ENCODE data around the gene STXBP5L. TPM values are rescaled to one million over a fixed set of nuclear protein-coding genes. Genes with fewer than 3 reads are reported as not detected.
"Not testable (repeated sequence)": the region's sequence is repeated elsewhere in the genome, so short reads cannot be mapped to it uniquely, and the experiment has no call there.

STXBP5L gene
- total and polyA plus RNA-seq, 10 of the 15 experiments (the other 5 are each of a cell fraction or from before 2014, with no cell fraction given) = under 0.01 to 0.08 (median 0.04) TPM; not detected in 6

DNA sequence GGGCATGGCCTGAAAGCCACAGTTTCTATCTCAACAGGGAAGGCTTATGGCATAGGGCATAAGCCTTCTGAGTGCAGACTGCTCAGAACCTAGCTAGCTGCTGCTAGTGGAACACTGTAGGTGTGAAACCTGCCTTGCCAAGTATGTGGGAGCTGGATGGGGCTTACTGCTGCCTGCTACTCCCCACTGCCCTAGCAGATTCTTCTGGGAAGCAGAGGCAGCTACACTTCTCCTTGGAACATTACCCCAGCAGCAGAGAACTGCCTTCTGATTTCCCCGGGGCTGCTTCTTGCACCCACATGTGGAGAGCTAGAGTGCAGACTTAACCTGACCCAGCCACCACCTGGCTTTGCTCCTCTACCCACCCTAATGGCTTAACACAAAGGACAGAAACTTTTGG is 422.1 kb downstream of the STXBP5L start:
- no peak for FAIRE-seq
- TF ChIP-seq RFX5 (IDR thresholded peaks at IDR 0.05; ENCODE audit: low read depth, low read length) = no peak
- TF ChIP-seq, protein P1, sequence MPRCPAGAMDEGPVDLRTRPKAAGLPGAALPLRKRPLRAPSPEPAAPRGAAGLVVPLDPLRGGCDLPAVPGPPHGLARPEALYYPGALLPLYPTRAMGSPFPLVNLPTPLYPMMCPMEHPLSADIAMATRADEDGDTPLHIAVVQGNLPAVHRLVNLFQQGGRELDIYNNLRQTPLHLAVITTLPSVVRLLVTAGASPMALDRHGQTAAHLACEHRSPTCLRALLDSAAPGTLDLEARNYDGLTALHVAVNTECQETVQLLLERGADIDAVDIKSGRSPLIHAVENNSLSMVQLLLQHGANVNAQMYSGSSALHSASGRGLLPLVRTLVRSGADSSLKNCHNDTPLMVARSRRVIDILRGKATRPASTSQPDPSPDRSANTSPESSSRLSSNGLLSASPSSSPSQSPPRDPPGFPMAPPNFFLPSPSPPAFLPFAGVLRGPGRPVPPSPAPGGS (IDR thresholded peaks at IDR 0.05; ENCODE audit: borderline replicate concordance, insufficient read depth, low read depth, low read length, poor library complexity, severe bottlenecking) = no peak
- TF ChIP-seq, protein P2, sequence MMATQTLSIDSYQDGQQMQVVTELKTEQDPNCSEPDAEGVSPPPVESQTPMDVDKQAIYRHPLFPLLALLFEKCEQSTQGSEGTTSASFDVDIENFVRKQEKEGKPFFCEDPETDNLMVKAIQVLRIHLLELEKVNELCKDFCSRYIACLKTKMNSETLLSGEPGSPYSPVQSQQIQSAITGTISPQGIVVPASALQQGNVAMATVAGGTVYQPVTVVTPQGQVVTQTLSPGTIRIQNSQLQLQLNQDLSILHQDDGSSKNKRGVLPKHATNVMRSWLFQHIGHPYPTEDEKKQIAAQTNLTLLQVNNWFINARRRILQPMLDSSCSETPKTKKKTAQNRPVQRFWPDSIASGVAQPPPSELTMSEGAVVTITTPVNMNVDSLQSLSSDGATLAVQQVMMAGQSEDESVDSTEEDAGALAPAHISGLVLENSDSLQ (IDR thresholded peaks at IDR 0.05) = no peak
- SMC1A ChIA-PET (ENCODE audit: uncharacterized antibody, unreplicated experiment) = no interaction called here
- no TSS peak for BruUV-seq (replicated peaks)
- H2AFZ ChIP-seq (ENCODE audit: control insufficient read depth, low read depth, low read length) = no peak overlapping the region
- H3K4me2 ChIP-seq (ENCODE audit: control insufficient read depth, insufficient read depth) = no peak overlapping the region
- POLR2A ChIA-PET = no interaction called here
- CTCF ChIA-PET = interaction anchor here (0.6 kb wide), 1 partner anchor 349 kb away, joined by 3 read pairs; no protein-coding TSS in a partner anchor
- H3K4me3 ChIP-seq = no peak overlapping the region
- no peak for DNase-seq (ENCODE audit: low read depth, low spot score)
- H3K9ac ChIP-seq (ENCODE audit: control insufficient read depth, insufficient read depth, low read length) = no peak overlapping the region
- ATAC-seq = no peak
- intact Hi-C loops (cut with micrococcal nuclease; ENCODE audit: unreplicated experiment) = no loop called here
- in situ Hi-C loops (cut with MboI) = no loop called here
- RAD21 ChIA-PET (ENCODE audit: unreplicated experiment) = no interaction called here
- H3K4me1 ChIP-seq (ENCODE audit: control insufficient read depth, insufficient read depth, low read length) = no peaks in the 10 kb centered on the region
- no peaks in the 10 kb centered on the region for H3K79me2 ChIP-seq (ENCODE audit: control insufficient read depth, insufficient read depth, low read length)
- WGBS (ENCODE audit: insufficient coverage, insufficient replicate concordance, low lambda C conversion rate, missing lambda C conversion rate) = 33% methylated on average over 1 of the region's 1 CpG
- no peak overlapping the region for H3K27ac ChIP-seq (ENCODE audit: control insufficient read depth, insufficient read depth)
- H3K27me3 ChIP-seq (replicated peaks in 1 of 2; ENCODE audit: control insufficient read depth in 2 of 2, insufficient read depth in 2 of 2, low read length in 1 of 2) = no peaks in the 10 kb centered on the region; a peak in 1 of 4 replicates
- no peaks in the 10 kb centered on the region for H3K36me3 ChIP-seq (ENCODE audit: control insufficient read depth in 2 of 2, insufficient read depth in 2 of 2, low read length in 1 of 2)
- H4K20me1 ChIP-seq (ENCODE audit: control insufficient read depth, insufficient read depth) = no peaks in the 10 kb centered on the region
- H3K9me3 ChIP-seq (replicated peaks; ENCODE audit: control insufficient read depth, insufficient read depth, low read length) = no peaks in the 10 kb centered on the region

DNA sequence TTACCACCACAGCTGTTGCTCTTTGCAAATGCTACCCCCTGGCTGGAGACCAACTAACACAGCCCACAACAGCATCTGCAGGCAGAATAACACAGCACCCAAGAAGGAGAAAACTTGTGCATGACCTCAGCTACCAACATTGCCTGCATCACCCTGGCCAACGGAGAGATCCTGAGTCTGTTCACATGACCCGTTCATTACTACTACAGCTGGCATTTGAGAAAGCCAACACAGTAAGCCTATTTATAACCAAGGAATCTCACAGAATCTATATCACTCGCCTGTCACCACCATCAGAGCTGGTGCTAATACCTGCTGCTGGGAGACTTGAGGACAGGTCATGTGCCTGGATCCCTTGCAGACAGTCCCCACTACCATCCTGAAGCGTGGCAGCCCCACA is 422.6 kb downstream of the STXBP5L start:
- Histone ChIP-seq H3K4me2 (ENCODE audit: control insufficient read depth, insufficient read depth) (no peak overlapping the region), H3K79me2 (ENCODE audit: control insufficient read depth, insufficient read depth, low read length) (no peaks in the 10 kb centered on the region), H2AFZ (ENCODE audit: control insufficient read depth, low read depth, low read length) (no peak overlapping the region), H3K27ac (ENCODE audit: control insufficient read depth, insufficient read depth) (no peak overlapping the region), H3K36me3 (ENCODE audit: control insufficient read depth in 2 of 2, insufficient read depth in 2 of 2, low read length in 1 of 2) (no peaks in the 10 kb centered on the region), H3K4me1 (ENCODE audit: control insufficient read depth, insufficient read depth, low read length) (no peaks in the 10 kb centered on the region), H4K20me1 (ENCODE audit: control insufficient read depth, insufficient read depth) (no peaks in the 10 kb centered on the region), H3K27me3 (replicated peaks in 1 of 2; ENCODE audit: control insufficient read depth in 2 of 2, insufficient read depth in 2 of 2, low read length in 1 of 2) (no peaks in the 10 kb centered on the region; a peak in 1 of 4 replicates), H3K9me3 (replicated peaks; ENCODE audit: control insufficient read depth, insufficient read depth, low read length) (no peaks in the 10 kb centered on the region), H3K4me3 (no peak overlapping the region), H3K9ac (ENCODE audit: control insufficient read depth, insufficient read depth, low read length) (no peak overlapping the region)
- SMC1A ChIA-PET (ENCODE audit: uncharacterized antibody, unreplicated experiment) = no interaction called here
- in situ Hi-C loops (cut with MboI) = no loop called here
- intact Hi-C loops (cut with micrococcal nuclease; ENCODE audit: unreplicated experiment) = no loop called here
- no peak for ATAC-seq
- RAD21 ChIA-PET (ENCODE audit: unreplicated experiment) = no interaction called here
- FAIRE-seq = no peak
- WGBS (ENCODE audit: insufficient coverage, insufficient replicate concordance, low lambda C conversion rate, missing lambda C conversion rate) = 15% methylated on average over 4 of the region's 4 CpGs
- CTCF ChIA-PET = interaction anchor here (0.6 kb wide), 1 partner anchor 349 kb away, joined by 3 read pairs; no protein-coding TSS in a partner anchor
- no peak for TF ChIP-seq ZNF384 (IDR thresholded peaks at IDR 0.05; ENCODE audit: borderline replicate concordance, low read depth, low read length)
- TF ChIP-seq CHD2 (IDR thresholded peaks at IDR 0.05; ENCODE audit: borderline replicate concordance, low read depth, low read length) = no peak
- POLR2A ChIA-PET = no interaction called here
- no TSS peak for BruUV-seq (replicated peaks)
- no peak for DNase-seq (ENCODE audit: low read depth, low spot score)

DNA sequence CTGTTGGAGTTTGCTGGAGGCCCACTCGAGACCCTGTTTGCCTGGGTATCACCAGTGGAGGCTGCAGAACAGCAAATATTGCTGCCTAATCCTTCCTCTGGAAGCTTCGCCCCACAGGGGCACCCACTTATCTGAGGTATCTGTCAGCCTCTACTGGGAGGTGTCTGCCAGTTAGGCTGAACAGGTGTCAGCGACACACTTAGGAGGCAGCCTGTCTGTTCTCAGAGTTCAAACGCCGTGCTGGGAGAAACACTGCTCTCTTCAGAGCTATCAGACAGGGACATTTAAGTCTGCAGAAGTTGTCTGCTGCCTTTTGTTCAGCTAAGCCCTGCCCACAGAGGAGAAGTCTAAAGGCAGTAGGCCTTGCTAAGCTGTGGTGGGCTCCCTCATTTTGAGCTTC is 448.0 kb downstream of the STXBP5L start:
- H3K36me3 ChIP-seq (ENCODE audit: control insufficient read depth in 2 of 2, insufficient read depth in 2 of 2, low read length in 1 of 2); SMC1A ChIA-PET (ENCODE audit: uncharacterized antibody, unreplicated experiment); H3K4me2 ChIP-seq (ENCODE audit: control insufficient read depth, insufficient read depth); CTCF ChIA-PET; intact Hi-C loops (cut with micrococcal nuclease; ENCODE audit: unreplicated experiment); H3K4me3 ChIP-seq; FAIRE-seq; H4K20me1 ChIP-seq (ENCODE audit: control insufficient read depth, insufficient read depth); BruUV-seq (replicated peaks); H2AFZ ChIP-seq (ENCODE audit: control insufficient read depth, low read depth, low read length); H3K27me3 ChIP-seq (replicated peaks in 1 of 2; ENCODE audit: control insufficient read depth in 2 of 2, insufficient read depth in 2 of 2, low read length in 1 of 2); H3K9ac ChIP-seq (ENCODE audit: control insufficient read depth, insufficient read depth, low read length); POLR2A ChIA-PET; H3K4me1 ChIP-seq (ENCODE audit: control insufficient read depth, insufficient read depth, low read length); H3K79me2 ChIP-seq (ENCODE audit: control insufficient read depth, insufficient read depth, low read length); ATAC-seq; H3K9me3 ChIP-seq (replicated peaks; ENCODE audit: control insufficient read depth, insufficient read depth, low read length); DNase-seq (ENCODE audit: low read depth, low spot score); in situ Hi-C loops (cut with MboI); RAD21 ChIA-PET (ENCODE audit: unreplicated experiment); H3K27ac ChIP-seq (ENCODE audit: control insufficient read depth, insufficient read depth): not testable (repeated sequence)
- WGBS (ENCODE audit: insufficient coverage, insufficient replicate concordance, low lambda C conversion rate, missing lambda C conversion rate) = 28% methylated on average over 5 of the region's 5 CpGs
